Ovary (tissue), 9 donors: Measurements from ENCODE around the gene ZNF385C. TPM values are rescaled to one million over a fixed set of nuclear protein-coding genes. Genes with fewer than 3 reads are reported as not detected.
A peak's percentile ranks its signal among the peaks of the same experiment; 100 is the strongest.

Experiments used
- DNase-seq, 5 donors: peaks; one replicate each; pipeline ENCODE4 v3.0.0-alpha.2; 2019 to 2020
- H3K27ac ChIP-seq, 2 donors: fragments of 200-600 bp; one replicate each; pipeline versions ENCODE4 v1.5.1 to v1.8.0; 2019 to 2022
- H3K27me3 ChIP-seq: fragments of 200-600 bp; one replicate; pipeline ENCODE4 v1.8.0; 2022
- H3K36me3 ChIP-seq: fragments of 200-600 bp; sonication (generic); one replicate; pipeline ENCODE4 v1.5.1; 2019
- H3K4me1 ChIP-seq: one replicate; pipeline ENCODE4 v1.8.1; 2013; ENCODE audit warnings: mild to moderate bottlenecking, moderate library complexity; ENCODE audit not compliant: insufficient read depth
- H3K4me3 ChIP-seq: fragments of 200-600 bp; sonication (generic); one replicate; pipeline ENCODE4 v1.5.1; 2017
- H3K9me3 ChIP-seq, 2 donors: fragments of 200-600 bp in 1 of 2; sonication (generic) in 1 of 2; one replicate each; pipeline versions ENCODE4 v1.5.1 to v1.8.1; 2013 to 2019; ENCODE audit warnings: mild to moderate bottlenecking in 1 of 2, moderate library complexity in 1 of 2
- CTCF ChIP-seq, 3 donors: fragments of 450-650 bp in 2 of 3; fragments of 200-600 bp in 1 of 3; IDR thresholded peaks; one replicate each; pipeline versions ENCODE4 v1.5.1 to v1.8.0; 2016 to 2022; ENCODE audit warnings: antibody characterized with exemption in 3 of 3, mild to moderate bottlenecking in 1 of 3
- EP300 ChIP-seq: sonication (generic); formaldehyde crosslinking; IDR thresholded peaks from one replicate; pipeline ENCODE4 v1.6.1; 2017; ENCODE audit warnings: antibody characterized with exemption
- POLR2A ChIP-seq: fragments of 450-650 bp; IDR thresholded peaks from one replicate; pipeline ENCODE4 v1.6.1; 2017; ENCODE audit warnings: antibody characterized with exemption, mild to moderate bottlenecking, moderate library complexity
- WGBS, 3 donors: extraction: QIAGEN DNeasy Blood & Tissue Kit in 1 of 3; methylation state at CpG; one replicate each; pipeline versions ENCODE4 v1.1.5 to v1.1.7; 2013 to 2017; 5-methylcytosine and 5-hydroxymethylcytosine counted together
- intact Hi-C, 4 donors: fragments of 100-400 bp; cut with DNase I; formaldehyde crosslinking; loops; one replicate each; pipeline versions ENCODE4 v1.11.0 to v1.15.1; 2022 to 2023
- polyA plus RNA-seq, 2 donors: library from polyadenylated mRNA; stranded (reverse); fragments of 200-250 nt in 1 of 2; fragments of 350-450 nt in 1 of 2; fragmentation: Illumina TruSeq in 1 of 2; extraction: RNeasy Lipid Tissue Mini Kit (QIAGEN cat#74804) in 1 of 2; gene quantifications; one replicate each; pipeline ENCODE4 v1.2.3, GENCODE V29; 2013 to 2014
- total RNA-seq, 7 donors: library from RNA; depleted of rRNA in 2 of 7; stranded (reverse); fragments of >200 nt in 2 of 7; fragmentation: NEBNext Ultra II Directional in 3 of 7; extraction: Animal tissue kit (Norgen Biotek cat#: 25700) in 3 of 7; gene quantifications; one replicate each; pipeline versions ENCODE4 v1.1.0 to v1.2.4, GENCODE V29; 2016 to 2023
- donor health status: DM: no; HTN: no; CAD: no; lungs with moderate emphysema.
- donor health status: DM: no; HTN: no; CAD: no.
- donor health status: Bipolar disorder and iron deficiency.
- donor health status: DM: yes; HTN: yes; CAD: no.
- donor health status: DM: no; HTN: no; CAD: no.
- donor health status: DM: yes; HTN: yes; CAD: no.

The ZNF385C gene
- total and polyA plus RNA-seq, 9 donors = 0.36 to 3.0 (median 1.7) TPM

GRCh38 chr17:41986634-41987033 is 111.6 kb downstream of the ZNF385C start:
- H3K27me3 ChIP-seq = no peaks in the 10 kb centered on the region
- TF ChIP-seq EP300 = no peak
- no peak for TF ChIP-seq CTCF (IDR thresholded peaks at IDR 0.05)
- no peak for TF ChIP-seq POLR2A
- H3K36me3 ChIP-seq = no peaks in the 10 kb centered on the region
- H3K4me3 ChIP-seq = no peak overlapping the region
- 85 to 93% (median 91%) methylated on average over 1 of the region's 1 CpG for WGBS, 3 donors
- H3K27ac ChIP-seq = no peak overlapping the region
- H3K4me1 ChIP-seq = no peaks in the 10 kb centered on the region
- no peaks in the 10 kb centered on the region for H3K9me3 ChIP-seq
- intact Hi-C loops = no loop called here
- DNase-seq = no peak

GRCh38 chr17:41985919-41986318 is 112.4 kb downstream of the ZNF385C start:
- Histone ChIP-seq H3K4me1 (no peaks in the 10 kb centered on the region), H3K4me3 (no peak overlapping the region), H3K9me3 (no peaks in the 10 kb centered on the region), H3K27me3 (no peaks in the 10 kb centered on the region), H3K36me3 (no peaks in the 10 kb centered on the region), H3K27ac (no peak overlapping the region)
- DNase-seq = peak in 1 of 5 donors; percentile 3
- no peak for TF ChIP-seq EP300
- TF ChIP-seq CTCF (IDR thresholded peaks at IDR 0.05) = no peak
- no peak for TF ChIP-seq POLR2A
- 80 to 82% (median 81%) methylated on average over 8 of the region's 8 CpGs for WGBS, 3 donors
- intact Hi-C loops = no loop called here

- intact Hi-C loops = no loop called here
- TF ChIP-seq EP300 = no peak
- no peak for TF ChIP-seq CTCF (IDR thresholded peaks at IDR 0.05)
- TF ChIP-seq POLR2A = no peak
- WGBS, 3 donors = 89 to 96% (median 92%) methylated on average over 8 of the region's 8 CpGs
- Histone ChIP-seq H3K4me1 (no peaks in the 10 kb centered on the region), H3K9me3 (no peaks in the 10 kb centered on the region), H3K4me3 (no peak overlapping the region), H3K27ac (no peak overlapping the region), H3K27me3 (no peaks in the 10 kb centered on the region), H3K36me3 (no peaks in the 10 kb centered on the region)
- DNase-seq = peak in 1 of 5 donors; percentile 16
Observed at GRCh38 chr17:41984454-41984853, 113.8 kb downstream of the ZNF385C start.

GRCh38 chr17:41982026-41982760 is 116.1 kb downstream of the ZNF385C start:
- WGBS, 3 donors = 71 to 79% (median 74%) methylated on average over 14 of the region's 14 CpGs
- Histone ChIP-seq H3K4me3 (no peak overlapping the region), H3K9me3 (no peaks in the 10 kb centered on the region), H3K4me1 (no peaks in the 10 kb centered on the region), H3K27ac (no peak overlapping the region), H3K27me3 (no peaks in the 10 kb centered on the region), H3K36me3 (no peaks in the 10 kb centered on the region)
- peak in 1 of 5 donors; percentile 8 for DNase-seq
- no peak for TF ChIP-seq EP300
- TF ChIP-seq POLR2A = no peak
- no peak for TF ChIP-seq CTCF (IDR thresholded peaks at IDR 0.05)
- intact Hi-C loops = no loop called here
